Gastroesophageal sphincter (tissue), 3 donors: ENCODE data around the gene DAP.

Experiments
- POLR2A ChIP-seq, 2 donors: fragments of 450-650 bp; IDR thresholded peaks; one replicate each; pipeline ENCODE4 v1.6.1; 2017; ENCODE audit warnings: antibody characterized with exemption in 2 of 2, mild to moderate bottlenecking in 2 of 2, moderate library complexity in 1 of 2
- POLR2AphosphoS5 ChIP-seq: sonication (generic); formaldehyde crosslinking; IDR thresholded peaks from one replicate; pipeline ENCODE4 v1.6.1; 2017; ENCODE audit warnings: antibody characterized with exemption
- TF ChIP-seq, protein P1 (sequence below), 4 experiments: fragments of 200-600 bp in 2 of 4; fragments of 450-650 bp in 2 of 4; sonication (generic) in 1 of 4; IDR thresholded peaks; one replicate each; pipeline ENCODE4 v1.5.1; 2017 to 2019; ENCODE audit warnings: antibody characterized with exemption in 4 of 4, mild to moderate bottlenecking in 2 of 4, moderate library complexity in 2 of 4

DNA sequence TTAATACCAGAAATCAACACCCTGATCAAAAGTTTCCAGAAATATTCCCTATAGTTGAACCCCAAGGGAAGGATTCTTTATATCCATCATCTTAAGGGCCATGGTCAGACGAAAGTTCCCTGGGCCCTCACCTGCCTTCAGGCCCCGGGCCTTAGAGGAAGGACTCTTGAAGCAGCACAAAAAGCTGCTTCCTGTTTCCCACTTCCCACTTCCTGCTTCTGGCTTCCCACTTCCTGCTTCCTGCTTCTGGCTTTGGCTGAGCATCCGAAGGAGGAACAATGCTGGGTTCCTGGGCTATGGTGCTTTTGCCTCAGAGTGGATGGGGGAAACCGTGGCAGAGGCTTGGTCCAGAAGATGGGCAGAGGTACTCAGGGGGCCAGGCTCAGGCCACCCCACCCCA, 25.8 kb upstream of the DAP start:
- TF ChIP-seq, protein P1, sequence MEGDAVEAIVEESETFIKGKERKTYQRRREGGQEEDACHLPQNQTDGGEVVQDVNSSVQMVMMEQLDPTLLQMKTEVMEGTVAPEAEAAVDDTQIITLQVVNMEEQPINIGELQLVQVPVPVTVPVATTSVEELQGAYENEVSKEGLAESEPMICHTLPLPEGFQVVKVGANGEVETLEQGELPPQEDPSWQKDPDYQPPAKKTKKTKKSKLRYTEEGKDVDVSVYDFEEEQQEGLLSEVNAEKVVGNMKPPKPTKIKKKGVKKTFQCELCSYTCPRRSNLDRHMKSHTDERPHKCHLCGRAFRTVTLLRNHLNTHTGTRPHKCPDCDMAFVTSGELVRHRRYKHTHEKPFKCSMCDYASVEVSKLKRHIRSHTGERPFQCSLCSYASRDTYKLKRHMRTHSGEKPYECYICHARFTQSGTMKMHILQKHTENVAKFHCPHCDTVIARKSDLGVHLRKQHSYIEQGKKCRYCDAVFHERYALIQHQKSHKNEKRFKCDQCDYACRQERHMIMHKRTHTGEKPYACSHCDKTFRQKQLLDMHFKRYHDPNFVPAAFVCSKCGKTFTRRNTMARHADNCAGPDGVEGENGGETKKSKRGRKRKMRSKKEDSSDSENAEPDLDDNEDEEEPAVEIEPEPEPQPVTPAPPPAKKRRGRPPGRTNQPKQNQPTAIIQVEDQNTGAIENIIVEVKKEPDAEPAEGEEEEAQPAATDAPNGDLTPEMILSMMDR (IDR thresholded peaks at IDR 0.05) = no peak
- TF ChIP-seq POLR2A (IDR thresholded peaks at IDR 0.05) (no peak), POLR2AphosphoS5 (no peak)
